Measurements from ENCODE around the gene CLCN7.
"Not testable (repeated sequence)": the region's sequence is repeated elsewhere in the genome, so short reads cannot be mapped to it uniquely, and the experiment has no call there.

DNA sequence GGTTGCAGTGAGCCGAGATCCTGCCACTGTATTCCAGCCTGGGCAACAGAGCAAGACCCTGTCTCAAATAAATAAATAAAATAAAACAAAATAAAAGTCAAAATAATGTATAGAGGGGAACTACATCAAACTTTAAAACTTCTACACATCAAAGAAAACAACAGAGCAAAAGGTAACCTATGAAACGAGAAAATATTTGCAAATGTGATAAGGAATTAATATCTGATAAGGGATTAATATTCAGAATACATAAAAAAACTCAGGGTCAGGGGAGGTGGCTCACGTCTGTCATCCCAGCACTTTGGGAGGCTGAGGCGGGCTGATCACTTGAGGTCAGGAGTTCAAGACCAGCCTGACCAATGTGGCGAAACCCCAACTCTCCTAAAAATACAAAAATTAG is 5.7 kb downstream of the CLCN7 start:
- TF ChIP-seq CTCF (conservative IDR thresholded peaks at IDR 0.05); EZH2 (IDR thresholded peaks at IDR 0.05; ENCODE audit: low read depth): not testable (repeated sequence)

Data from PC-9 (cell line).